22Rv1 (cell line): ENCODE results near the gene WDFY4.

Experiments
- H3K27ac ChIP-seq: fragments of 450-650 bp; 2 replicates; pipeline ENCODE4 v1.5.1; 2017
- ZFX ChIP-seq: fragments of 450-650 bp; IDR thresholded peaks from 2 replicates; pipeline ENCODE4 v1.6.1; 2017; ENCODE audit warnings: antibody characterized with exemption, borderline replicate concordance
- TF ChIP-seq, protein P1 (sequence below): fragments of 450-650 bp; IDR thresholded peaks from 2 replicates; pipeline ENCODE4 v1.5.1; 2017; ENCODE audit warnings: mild to moderate bottlenecking

Gene WDFY4

DNA sequence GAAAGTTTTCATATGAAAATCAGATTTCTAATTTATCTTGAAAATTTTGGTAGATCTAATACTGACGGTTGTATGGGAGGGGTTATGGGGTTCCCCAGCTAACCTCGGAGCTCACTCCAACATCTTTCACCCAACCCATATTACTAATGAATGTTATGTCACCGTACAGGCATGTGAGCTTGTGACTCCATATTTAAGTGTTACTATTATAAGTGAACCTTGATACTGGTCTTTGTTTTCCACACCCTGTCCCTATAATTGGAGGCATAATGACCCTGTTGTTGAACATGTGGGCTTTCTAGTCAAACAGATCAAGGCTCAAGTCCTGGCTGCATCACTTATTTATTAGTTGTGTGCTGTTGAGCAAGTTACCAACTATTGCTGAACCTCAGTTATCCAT, 27.2 kb downstream of the WDFY4 start:
- TF ChIP-seq ZFX = no peak
- TF ChIP-seq, protein P1, sequence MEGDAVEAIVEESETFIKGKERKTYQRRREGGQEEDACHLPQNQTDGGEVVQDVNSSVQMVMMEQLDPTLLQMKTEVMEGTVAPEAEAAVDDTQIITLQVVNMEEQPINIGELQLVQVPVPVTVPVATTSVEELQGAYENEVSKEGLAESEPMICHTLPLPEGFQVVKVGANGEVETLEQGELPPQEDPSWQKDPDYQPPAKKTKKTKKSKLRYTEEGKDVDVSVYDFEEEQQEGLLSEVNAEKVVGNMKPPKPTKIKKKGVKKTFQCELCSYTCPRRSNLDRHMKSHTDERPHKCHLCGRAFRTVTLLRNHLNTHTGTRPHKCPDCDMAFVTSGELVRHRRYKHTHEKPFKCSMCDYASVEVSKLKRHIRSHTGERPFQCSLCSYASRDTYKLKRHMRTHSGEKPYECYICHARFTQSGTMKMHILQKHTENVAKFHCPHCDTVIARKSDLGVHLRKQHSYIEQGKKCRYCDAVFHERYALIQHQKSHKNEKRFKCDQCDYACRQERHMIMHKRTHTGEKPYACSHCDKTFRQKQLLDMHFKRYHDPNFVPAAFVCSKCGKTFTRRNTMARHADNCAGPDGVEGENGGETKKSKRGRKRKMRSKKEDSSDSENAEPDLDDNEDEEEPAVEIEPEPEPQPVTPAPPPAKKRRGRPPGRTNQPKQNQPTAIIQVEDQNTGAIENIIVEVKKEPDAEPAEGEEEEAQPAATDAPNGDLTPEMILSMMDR = no peak
- H3K27ac ChIP-seq = no peak overlapping the region

DNA sequence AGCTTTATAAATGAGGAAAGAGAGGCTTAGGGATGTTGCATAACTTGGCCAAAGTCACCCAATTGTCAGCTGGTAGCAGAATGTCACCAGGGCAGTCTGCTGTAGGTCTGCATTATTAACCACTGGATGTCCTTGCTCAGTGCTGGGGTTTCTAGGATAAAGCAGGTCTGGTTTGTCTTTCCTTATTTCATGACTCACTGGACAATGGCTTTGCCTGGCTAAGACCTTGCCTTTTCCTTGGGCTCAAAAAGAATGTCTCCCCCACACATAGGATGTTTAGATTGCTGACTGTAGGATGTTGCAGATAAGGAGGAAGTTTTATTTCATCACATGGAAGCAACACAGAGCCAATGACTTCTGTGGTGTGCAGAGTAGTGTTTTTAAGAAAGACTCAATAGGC, 29.4 kb downstream of the WDFY4 start:
- no peak overlapping the region for H3K27ac ChIP-seq
- TF ChIP-seq ZFX = no peak
- TF ChIP-seq, protein P1 = no peak

GRCh38 chr10:48716416-48716815, 31.7 kb downstream of the WDFY4 start:
- no peak for TF ChIP-seq ZFX
- TF ChIP-seq, protein P1 = no peak
- no peak overlapping the region for H3K27ac ChIP-seq

- no peak overlapping the region for H3K27ac ChIP-seq
- no peak for TF ChIP-seq ZFX
- TF ChIP-seq, protein P1 = no peak
These were observed 35.9 kb downstream of the WDFY4 start for GRCh38 chr10:48720611-48721010.

- H3K27ac ChIP-seq = no peak overlapping the region
- TF ChIP-seq ZFX = no peak
- TF ChIP-seq, protein P1 = no peak
These were observed 37.8 kb downstream of the WDFY4 start for GRCh38 chr10:48722153-48723145.

- TF ChIP-seq, protein P1 = no peak
- no peak for TF ChIP-seq ZFX
- H3K27ac ChIP-seq = no peak overlapping the region
These were observed 39.5 kb downstream of the WDFY4 start for GRCh38 chr10:48724127-48724526.

- no peak overlapping the region for H3K27ac ChIP-seq
- TF ChIP-seq ZFX = no peak
These were observed 41.0 kb downstream of the WDFY4 start for GRCh38 chr10:48725708-48726107.
